ENCODE results near the gene NUP133. TPM values are rescaled to one million over a fixed set of nuclear protein-coding genes. Genes with fewer than 3 reads are reported as not detected.
"Not testable (repeated sequence)": the region's sequence is repeated elsewhere in the genome, so short reads cannot be mapped to it uniquely, and the experiment has no call there.

The NUP133 gene
- total and polyA plus RNA-seq, 10 of the 15 experiments (the other 5 are each of a cell fraction or from before 2014, with no cell fraction given) = 10.9 to 45.4 (median 29.2) TPM

GRCh38 chr1:229420224-229420623 lies 87.9 kb downstream of the NUP133 start:
- H3K4me3 ChIP-seq = no peak overlapping the region
- H4K20me1 ChIP-seq (ENCODE audit: control insufficient read depth, insufficient read depth) = no peaks in the 10 kb centered on the region
- in situ Hi-C loops (cut with MboI) (no loop called here), intact Hi-C loops (cut with micrococcal nuclease; ENCODE audit: unreplicated experiment) (no loop called here)
- TF ChIP-seq TCF3 (IDR thresholded peaks at IDR 0.05; ENCODE audit: borderline replicate concordance, insufficient read depth, low read depth, low read length) (no peak), USF2 (IDR thresholded peaks at IDR 0.05; ENCODE audit: borderline replicate concordance, low read depth, low read length) (no peak), USF1 (IDR thresholded peaks at IDR 0.05; ENCODE audit: borderline replicate concordance, extremely low read length, insufficient read depth, low read depth, low read length) (no peak), CBFB (IDR thresholded peaks at IDR 0.05; ENCODE audit: low read depth) (no peak), ZBED1 (IDR thresholded peaks at IDR 0.05; ENCODE audit: borderline replicate concordance) (no peak), CREM (IDR thresholded peaks at IDR 0.05; ENCODE audit: low read depth) (no peak)
- no peak overlapping the region for H2AFZ ChIP-seq (ENCODE audit: control insufficient read depth, low read depth, low read length)
- no peaks in the 10 kb centered on the region for H3K4me1 ChIP-seq (ENCODE audit: control insufficient read depth, insufficient read depth, low read length)
- ChIA-PET SMC1A (ENCODE audit: uncharacterized antibody, unreplicated experiment) (interaction anchor here (0.7 to 2.4 kb wide), 3 partner anchors 21 to 61 kb away, joined by 3 to 17 read pairs (median 5); no protein-coding TSS in a partner anchor), POLR2A (no interaction called here), RAD21 (ENCODE audit: unreplicated experiment) (no interaction called here), CTCF (interaction anchor here (0.7 to 2.1 kb wide), 3 partner anchors 20 to 61 kb away, joined by 3 to 15 read pairs (median 3); no protein-coding TSS in a partner anchor)
- no peaks in the 10 kb centered on the region for H3K36me3 ChIP-seq (ENCODE audit: control insufficient read depth in 2 of 2, insufficient read depth in 2 of 2, low read length in 1 of 2)
- no peaks in the 10 kb centered on the region for H3K79me2 ChIP-seq (ENCODE audit: control insufficient read depth, insufficient read depth, low read length)
- FAIRE-seq (no peak), DNase-seq (ENCODE audit: low read depth, low spot score) (no peak), ATAC-seq (no peak)
- no peaks in the 10 kb centered on the region; the same call in 2 of the 3 replicates for H3K9me3 ChIP-seq (replicated peaks; ENCODE audit: control insufficient read depth, insufficient read depth, low read length)
- no peak overlapping the region for H3K27ac ChIP-seq (ENCODE audit: control insufficient read depth, insufficient read depth)
- no peak overlapping the region for H3K9ac ChIP-seq (ENCODE audit: control insufficient read depth, insufficient read depth, low read length)
- 89% methylated on average over 11 of the region's 11 CpGs for WGBS (ENCODE audit: insufficient coverage, insufficient replicate concordance, low lambda C conversion rate, missing lambda C conversion rate)
- H3K27me3 ChIP-seq (replicated peaks in 1 of 2; ENCODE audit: control insufficient read depth in 2 of 2, insufficient read depth in 2 of 2, low read length in 1 of 2) = peaks cover 0 to 5% of the 10 kb centered on the region in 2 experiments; a peak in 1 of 4 replicates
- no peak overlapping the region for H3K4me2 ChIP-seq (ENCODE audit: control insufficient read depth, insufficient read depth)
- BruUV-seq (replicated peaks) = no TSS peak

- H4K20me1 ChIP-seq (ENCODE audit: control insufficient read depth, insufficient read depth); CTCF ChIA-PET; BruUV-seq (replicated peaks); intact Hi-C loops (cut with micrococcal nuclease; ENCODE audit: unreplicated experiment); H3K4me2 ChIP-seq (ENCODE audit: control insufficient read depth, insufficient read depth); H3K9ac ChIP-seq (ENCODE audit: control insufficient read depth, insufficient read depth, low read length); H3K27ac ChIP-seq (ENCODE audit: control insufficient read depth, insufficient read depth); H3K9me3 ChIP-seq (replicated peaks; ENCODE audit: control insufficient read depth, insufficient read depth, low read length); SMC1A ChIA-PET (ENCODE audit: uncharacterized antibody, unreplicated experiment); H3K4me3 ChIP-seq; ATAC-seq; DNase-seq (ENCODE audit: low read depth, low spot score); H2AFZ ChIP-seq (ENCODE audit: control insufficient read depth, low read depth, low read length); in situ Hi-C loops (cut with MboI); H3K27me3 ChIP-seq (replicated peaks in 1 of 2; ENCODE audit: control insufficient read depth in 2 of 2, insufficient read depth in 2 of 2, low read length in 1 of 2); H3K79me2 ChIP-seq (ENCODE audit: control insufficient read depth, insufficient read depth, low read length); POLR2A ChIA-PET; H3K4me1 ChIP-seq (ENCODE audit: control insufficient read depth, insufficient read depth, low read length); FAIRE-seq; RAD21 ChIA-PET (ENCODE audit: unreplicated experiment); H3K36me3 ChIP-seq (ENCODE audit: control insufficient read depth in 2 of 2, insufficient read depth in 2 of 2, low read length in 1 of 2): not testable (repeated sequence)
- 45% methylated on average over 6 of the region's 6 CpGs for WGBS (ENCODE audit: insufficient coverage, insufficient replicate concordance, low lambda C conversion rate, missing lambda C conversion rate)
Measured at GRCh38 chr1:229418586-229418985, 89.6 kb downstream of the NUP133 start.

DNA sequence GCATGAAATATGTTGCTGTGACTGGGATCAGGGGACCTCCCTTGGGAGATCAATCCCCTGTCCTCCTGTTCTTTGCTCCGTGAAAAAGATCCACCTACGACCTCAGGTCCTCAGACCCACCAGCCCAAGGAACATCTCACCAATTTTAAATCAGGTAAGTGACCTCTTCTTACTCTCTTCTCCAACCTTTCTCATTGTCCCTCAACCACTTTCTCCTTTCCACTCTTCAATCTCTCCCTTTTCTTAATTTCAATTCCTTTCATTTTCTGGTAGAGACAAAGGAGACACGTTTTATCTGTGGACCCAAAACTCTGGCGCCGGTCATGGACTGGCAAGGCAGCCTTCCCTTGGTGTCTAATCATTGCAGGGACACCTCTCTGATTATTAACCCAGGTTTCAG lies 95.3 kb downstream of the NUP133 start:
- DNase-seq (ENCODE audit: low read depth, low spot score); H4K20me1 ChIP-seq (ENCODE audit: control insufficient read depth, insufficient read depth); BruUV-seq (replicated peaks); POLR2A ChIA-PET; intact Hi-C loops (cut with micrococcal nuclease; ENCODE audit: unreplicated experiment); FAIRE-seq; H3K4me1 ChIP-seq (ENCODE audit: control insufficient read depth, insufficient read depth, low read length); SMC1A ChIA-PET (ENCODE audit: uncharacterized antibody, unreplicated experiment); CTCF ChIA-PET; H3K36me3 ChIP-seq (ENCODE audit: control insufficient read depth in 2 of 2, insufficient read depth in 2 of 2, low read length in 1 of 2); RAD21 ChIA-PET (ENCODE audit: unreplicated experiment); H3K4me3 ChIP-seq; H3K4me2 ChIP-seq (ENCODE audit: control insufficient read depth, insufficient read depth); ATAC-seq; H3K9me3 ChIP-seq (replicated peaks; ENCODE audit: control insufficient read depth, insufficient read depth, low read length); H3K27ac ChIP-seq (ENCODE audit: control insufficient read depth, insufficient read depth); H3K9ac ChIP-seq (ENCODE audit: control insufficient read depth, insufficient read depth, low read length); H3K79me2 ChIP-seq (ENCODE audit: control insufficient read depth, insufficient read depth, low read length); in situ Hi-C loops (cut with MboI); H3K27me3 ChIP-seq (replicated peaks in 1 of 2; ENCODE audit: control insufficient read depth in 2 of 2, insufficient read depth in 2 of 2, low read length in 1 of 2); H2AFZ ChIP-seq (ENCODE audit: control insufficient read depth, low read depth, low read length): not testable (repeated sequence)
- WGBS (ENCODE audit: insufficient coverage, insufficient replicate concordance, low lambda C conversion rate, missing lambda C conversion rate) = 45% methylated on average over 5 of the region's 5 CpGs
